HepG2 (cell line): ENCODE measurements around the gene ADAMTS13. TPM values are rescaled to one million over a fixed set of nuclear protein-coding genes. Genes with fewer than 3 reads are reported as not detected.
A peak's percentile ranks its signal among the peaks of the same experiment; 100 is the strongest.

ENCODE experiments used
- ARNT2 ChIP-seq: sonication (generic); formaldehyde crosslinking; IDR thresholded peaks from 2 replicates; pipeline ENCODE4 v1.8.0; 2022; ENCODE audit warnings: mild to moderate bottlenecking, low read depth, missing genetic modification reagents, moderate library complexity
- CBX2 ChIP-seq, 2 experiments: fragments of 200-600 bp in 1 of 2; sonication (generic); formaldehyde crosslinking in 1 of 2; IDR thresholded peaks; 2 replicates each; pipeline versions ENCODE4 v1.7.0 to v1.8.1; 2018 to 2022; ENCODE audit warnings: low read depth in 2 of 2, low read length in 1 of 2, mild to moderate bottlenecking in 1 of 2, missing genetic modification reagents in 1 of 2
- DNMT3B ChIP-seq: conservative IDR thresholded peaks from 2 replicates; pipeline ENCODE4 v1.6.1; 2016; ENCODE audit warnings: missing biosample characterization, control low read depth
- HDAC2 ChIP-seq: sonication (generic); formaldehyde crosslinking; IDR thresholded peaks from 2 replicates; pipeline ENCODE4 v1.4.0; 2020; ENCODE audit warnings: missing genetic modification reagents
- KMT2A ChIP-seq: sonication (generic); formaldehyde crosslinking; IDR thresholded peaks from 2 replicates; pipeline ENCODE4 v1.4.0; 2020; ENCODE audit warnings: missing genetic modification reagents
- NFKB2 ChIP-seq: sonication (generic); formaldehyde crosslinking; IDR thresholded peaks from 2 replicates; pipeline ENCODE4 v1.4.0; 2020; ENCODE audit warnings: missing genetic modification reagents, borderline replicate concordance
- RBFOX2 ChIP-seq: fragments of 200-400 bp; formaldehyde crosslinking; IDR thresholded peaks from 2 replicates; pipeline ENCODE4 v1.6.1; 2017; ENCODE audit warnings: low read depth, mild to moderate bottlenecking, low read length
- SMARCE1 ChIP-seq: fragments of 450-650 bp; IDR thresholded peaks from 2 replicates; pipeline ENCODE4 v1.6.1; 2017; ENCODE audit warnings: borderline replicate concordance
- TCF7 ChIP-seq: sonication (generic); IDR thresholded peaks from 2 replicates; pipeline ENCODE4 v1.6.1; 2016; ENCODE audit warnings: antibody characterized with exemption, low read depth
- ZNF235 ChIP-seq: sonication (generic); formaldehyde crosslinking; IDR thresholded peaks from 2 replicates; pipeline ENCODE4 v1.8.1; 2023; ENCODE audit warnings: mild to moderate bottlenecking, missing genetic modification reagents, borderline replicate concordance
- ZNF354B ChIP-seq: sonication (generic); formaldehyde crosslinking; IDR thresholded peaks from 2 replicates; pipeline ENCODE4 v1.8.0; 2022; ENCODE audit warnings: mild to moderate bottlenecking, missing genetic modification reagents
- ZNF598 ChIP-seq: sonication (generic); formaldehyde crosslinking; IDR thresholded peaks from 2 replicates; pipeline ENCODE4 v1.5.1; 2020; ENCODE audit warnings: mild to moderate bottlenecking, missing genetic modification reagents, borderline replicate concordance
- polyA plus RNA-seq, 8 experiments: library from polyadenylated mRNA; depleted of rRNA in 3 of 8; stranded (reverse) in 7 of 8; unstranded in 1 of 8; fragments of >200 nt; fragmentation: Illumina TruSeq in 4 of 8; extraction: Trizol in 4 of 8; gene quantifications; 2 replicates each; pipeline versions ENCODE4 v1.2.1 to v1.2.3, GENCODE V29; 2011 to 2016; ENCODE audit warnings: low read depth in 4 of 8, missing spikeins in 1 of 8, mixed read lengths in 1 of 8; ENCODE audit not compliant: insufficient read depth in 1 of 8
- total RNA-seq, 5 experiments: library from RNA; depleted of rRNA; stranded (reverse); fragments of >200 nt; fragmentation: Illumina TruSeq; extraction: Trizol; gene quantifications; 2 replicates each; pipeline ENCODE4 v1.2.3, GENCODE V29; 2016; ENCODE audit warnings: low read depth in 1 of 5
- TF ChIP-seq, protein P1 (sequence below): sonication (generic); formaldehyde crosslinking; IDR thresholded peaks from 2 replicates; pipeline ENCODE4 v1.4.0; 2020; ENCODE audit warnings: mild to moderate bottlenecking, missing genetic modification reagents
- TF ChIP-seq, protein P2 (sequence below): sonication (generic); formaldehyde crosslinking; IDR thresholded peaks from 2 replicates; pipeline ENCODE4 v1.8.1; 2023; ENCODE audit warnings: mild to moderate bottlenecking, missing genetic modification reagents
- TF ChIP-seq, protein P3 (sequence below): sonication (generic); formaldehyde crosslinking; IDR thresholded peaks from 2 replicates; pipeline ENCODE4 v1.9.0; 2021; ENCODE audit warnings: missing genetic modification reagents, mild to moderate bottlenecking, borderline replicate concordance
- TF ChIP-seq, protein P4 (sequence below): sonication (generic); formaldehyde crosslinking; IDR thresholded peaks from 2 replicates; pipeline ENCODE4 v1.9.0; 2022; ENCODE audit warnings: missing genetic modification reagents, mild to moderate bottlenecking, borderline replicate concordance
- TF ChIP-seq, protein P5 (sequence below), 2 experiments: sonication (generic) in 1 of 2; formaldehyde crosslinking in 1 of 2; IDR thresholded peaks; 2 replicates each; pipeline versions ENCODE4 v1.5.1 to v1.6.1; 2011 to 2020; ENCODE audit warnings: borderline replicate concordance in 1 of 2, low read depth in 1 of 2, low read length in 1 of 2, mild to moderate bottlenecking in 1 of 2, missing genetic modification reagents in 1 of 2, moderate library complexity in 1 of 2
- TF ChIP-seq, protein P6 (sequence below): IDR thresholded peaks from 2 replicates; pipeline ENCODE4 v1.6.1; 2016; ENCODE audit warnings: low read depth, borderline replicate concordance

ADAMTS13 gene
- total and polyA plus RNA-seq, 2 of the 13 experiments (the other 11 are each of a cell fraction or from before 2014, with no cell fraction given), result 0.91 to 4.5 TPM

DNA sequence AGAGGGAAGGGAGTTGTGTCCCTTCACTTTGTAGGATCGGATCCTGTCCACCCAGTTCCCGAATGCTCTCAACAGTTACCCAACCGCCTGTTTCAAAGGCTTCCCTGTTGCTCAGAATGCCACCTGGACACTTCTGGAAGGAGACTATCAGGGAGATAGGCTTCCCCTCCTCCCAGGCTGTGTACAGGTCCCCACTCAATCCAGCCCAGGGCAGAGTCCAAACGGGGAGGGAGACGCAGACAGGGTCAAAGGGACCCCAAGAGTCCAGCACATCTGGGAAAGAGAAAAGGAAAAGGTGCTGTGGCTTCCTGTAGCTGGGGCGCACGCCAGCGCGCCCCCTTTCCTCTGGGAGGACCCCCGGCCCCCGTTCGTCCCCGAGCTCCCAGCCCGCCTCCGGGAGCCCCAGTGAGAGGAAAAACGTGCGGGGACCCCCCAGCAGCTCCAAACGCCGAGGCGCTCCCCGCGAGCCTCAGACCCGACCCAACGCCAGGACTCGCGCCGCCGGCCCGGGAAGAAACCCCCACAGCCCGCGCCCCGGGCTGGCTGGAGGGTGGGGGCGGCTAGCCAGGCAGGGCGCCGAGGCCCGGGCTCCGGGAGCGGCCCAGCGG is 46.9 kb upstream of the ADAMTS13 start (continued):
- TF ChIP-seq, protein P1, sequence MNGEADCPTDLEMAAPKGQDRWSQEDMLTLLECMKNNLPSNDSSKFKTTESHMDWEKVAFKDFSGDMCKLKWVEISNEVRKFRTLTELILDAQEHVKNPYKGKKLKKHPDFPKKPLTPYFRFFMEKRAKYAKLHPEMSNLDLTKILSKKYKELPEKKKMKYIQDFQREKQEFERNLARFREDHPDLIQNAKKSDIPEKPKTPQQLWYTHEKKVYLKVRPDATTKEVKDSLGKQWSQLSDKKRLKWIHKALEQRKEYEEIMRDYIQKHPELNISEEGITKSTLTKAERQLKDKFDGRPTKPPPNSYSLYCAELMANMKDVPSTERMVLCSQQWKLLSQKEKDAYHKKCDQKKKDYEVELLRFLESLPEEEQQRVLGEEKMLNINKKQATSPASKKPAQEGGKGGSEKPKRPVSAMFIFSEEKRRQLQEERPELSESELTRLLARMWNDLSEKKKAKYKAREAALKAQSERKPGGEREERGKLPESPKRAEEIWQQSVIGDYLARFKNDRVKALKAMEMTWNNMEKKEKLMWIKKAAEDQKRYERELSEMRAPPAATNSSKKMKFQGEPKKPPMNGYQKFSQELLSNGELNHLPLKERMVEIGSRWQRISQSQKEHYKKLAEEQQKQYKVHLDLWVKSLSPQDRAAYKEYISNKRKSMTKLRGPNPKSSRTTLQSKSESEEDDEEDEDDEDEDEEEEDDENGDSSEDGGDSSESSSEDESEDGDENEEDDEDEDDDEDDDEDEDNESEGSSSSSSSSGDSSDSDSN, result no peak
- TF ChIP-seq ZNF354B (no peak), CBX2 (IDR thresholded peaks at IDR 0.05; ENCODE audit: low read depth, low read length) (no peak), CBX2 (CRISPR knock-in tag; IDR thresholded peaks at IDR 0.05; ENCODE audit: low read depth) (no peak), ZNF598 (CRISPR knock-in tag) (no peak), TCF7 (no peak), ARNT2 (no peak), RBFOX2 (no peak; the same call in 1 of the 2 replicates), KMT2A (CRISPR knock-in tag) (peak; percentile 26; the same call in 1 of the 2 replicates), DNMT3B (CRISPR knock-in tag) (no peak), SMARCE1 (no peak), ZNF235 (CRISPR knock-in tag) (no peak), HDAC2 (CRISPR knock-in tag) (no peak; the same call in 1 of the 2 replicates), NFKB2 (CRISPR knock-in tag) (peak; percentile 59; the same call in 1 of the 2 replicates)
- TF ChIP-seq, protein P2, sequence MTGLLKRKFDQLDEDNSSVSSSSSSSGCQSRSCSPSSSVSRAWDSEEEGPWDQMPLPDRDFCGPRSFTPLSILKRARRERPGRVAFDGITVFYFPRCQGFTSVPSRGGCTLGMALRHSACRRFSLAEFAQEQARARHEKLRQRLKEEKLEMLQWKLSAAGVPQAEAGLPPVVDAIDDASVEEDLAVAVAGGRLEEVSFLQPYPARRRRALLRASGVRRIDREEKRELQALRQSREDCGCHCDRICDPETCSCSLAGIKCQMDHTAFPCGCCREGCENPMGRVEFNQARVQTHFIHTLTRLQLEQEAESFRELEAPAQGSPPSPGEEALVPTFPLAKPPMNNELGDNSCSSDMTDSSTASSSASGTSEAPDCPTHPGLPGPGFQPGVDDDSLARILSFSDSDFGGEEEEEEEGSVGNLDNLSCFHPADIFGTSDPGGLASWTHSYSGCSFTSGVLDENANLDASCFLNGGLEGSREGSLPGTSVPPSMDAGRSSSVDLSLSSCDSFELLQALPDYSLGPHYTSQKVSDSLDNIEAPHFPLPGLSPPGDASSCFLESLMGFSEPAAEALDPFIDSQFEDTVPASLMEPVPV (CRISPR knock-in tag), result peak; percentile 75; the same call in 1 of the 2 replicates
- TF ChIP-seq, protein P3, sequence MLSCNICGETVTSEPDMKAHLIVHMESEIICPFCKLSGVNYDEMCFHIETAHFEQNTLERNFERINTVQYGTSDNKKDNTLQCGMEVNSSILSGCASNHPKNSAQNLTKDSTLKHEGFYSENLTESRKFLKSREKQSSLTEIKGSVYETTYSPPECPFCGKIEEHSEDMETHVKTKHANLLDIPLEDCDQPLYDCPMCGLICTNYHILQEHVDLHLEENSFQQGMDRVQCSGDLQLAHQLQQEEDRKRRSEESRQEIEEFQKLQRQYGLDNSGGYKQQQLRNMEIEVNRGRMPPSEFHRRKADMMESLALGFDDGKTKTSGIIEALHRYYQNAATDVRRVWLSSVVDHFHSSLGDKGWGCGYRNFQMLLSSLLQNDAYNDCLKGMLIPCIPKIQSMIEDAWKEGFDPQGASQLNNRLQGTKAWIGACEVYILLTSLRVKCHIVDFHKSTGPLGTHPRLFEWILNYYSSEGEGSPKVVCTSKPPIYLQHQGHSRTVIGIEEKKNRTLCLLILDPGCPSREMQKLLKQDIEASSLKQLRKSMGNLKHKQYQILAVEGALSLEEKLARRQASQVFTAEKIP (CRISPR knock-in tag), result no peak
- TF ChIP-seq, protein P4, sequence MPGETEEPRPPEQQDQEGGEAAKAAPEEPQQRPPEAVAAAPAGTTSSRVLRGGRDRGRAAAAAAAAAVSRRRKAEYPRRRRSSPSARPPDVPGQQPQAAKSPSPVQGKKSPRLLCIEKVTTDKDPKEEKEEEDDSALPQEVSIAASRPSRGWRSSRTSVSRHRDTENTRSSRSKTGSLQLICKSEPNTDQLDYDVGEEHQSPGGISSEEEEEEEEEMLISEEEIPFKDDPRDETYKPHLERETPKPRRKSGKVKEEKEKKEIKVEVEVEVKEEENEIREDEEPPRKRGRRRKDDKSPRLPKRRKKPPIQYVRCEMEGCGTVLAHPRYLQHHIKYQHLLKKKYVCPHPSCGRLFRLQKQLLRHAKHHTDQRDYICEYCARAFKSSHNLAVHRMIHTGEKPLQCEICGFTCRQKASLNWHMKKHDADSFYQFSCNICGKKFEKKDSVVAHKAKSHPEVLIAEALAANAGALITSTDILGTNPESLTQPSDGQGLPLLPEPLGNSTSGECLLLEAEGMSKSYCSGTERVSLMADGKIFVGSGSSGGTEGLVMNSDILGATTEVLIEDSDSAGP, result no peak; the same call in 1 of the 2 replicates
- TF ChIP-seq, protein P5, sequence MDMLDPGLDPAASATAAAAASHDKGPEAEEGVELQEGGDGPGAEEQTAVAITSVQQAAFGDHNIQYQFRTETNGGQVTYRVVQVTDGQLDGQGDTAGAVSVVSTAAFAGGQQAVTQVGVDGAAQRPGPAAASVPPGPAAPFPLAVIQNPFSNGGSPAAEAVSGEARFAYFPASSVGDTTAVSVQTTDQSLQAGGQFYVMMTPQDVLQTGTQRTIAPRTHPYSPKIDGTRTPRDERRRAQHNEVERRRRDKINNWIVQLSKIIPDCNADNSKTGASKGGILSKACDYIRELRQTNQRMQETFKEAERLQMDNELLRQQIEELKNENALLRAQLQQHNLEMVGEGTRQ (IDR thresholded peaks at IDR 0.05; ENCODE audit: low read depth, low read length), result no peak
- TF ChIP-seq, protein P5 (CRISPR knock-in tag; IDR thresholded peaks at IDR 0.05; ENCODE audit: borderline replicate concordance), result no peak
- TF ChIP-seq, protein P6, sequence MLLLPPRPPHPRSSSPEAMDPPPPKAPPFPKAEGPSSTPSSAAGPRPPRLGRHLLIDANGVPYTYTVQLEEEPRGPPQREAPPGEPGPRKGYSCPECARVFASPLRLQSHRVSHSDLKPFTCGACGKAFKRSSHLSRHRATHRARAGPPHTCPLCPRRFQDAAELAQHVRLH (CRISPR knock-in tag), result no peak
